GM18520 (cell line): ENCODE data around the gene OVCA2.

Source experiments
- ATAC-seq: cut with Tn5 transposase; IDR thresholded peaks from one replicate; pipeline ENCODE4 v1.9.1; 2021; ENCODE audit not compliant: unreplicated experiment

Gene OVCA2

GRCh38 chr17:2041561-2042389 is at the start of gene OVCA2:
Gene OVCA2 (plus strand): TSS chr17:2042022. CDS start chr17:2042048, 26 bp downstream.
- ATAC-seq: peak; percentile 93

GRCh38 chr17:1992541-1992940 is 49.3 kb upstream of the OVCA2 start:
- ATAC-seq: no peak

- ATAC-seq: no peak
These were observed 47.1 kb upstream of the OVCA2 start for GRCh38 chr17:1994707-1995106.

GRCh38 chr17:1995321-1995892 is 46.4 kb upstream of the OVCA2 start:
- ATAC-seq: no peak

- ATAC-seq: no peak
These were observed 45.7 kb upstream of the OVCA2 start for GRCh38 chr17:1995907-1996799.

GRCh38 chr17:1996800-1997288 is 45.0 kb upstream of the OVCA2 start:
- no peak for ATAC-seq

- no peak for ATAC-seq
These were observed 44.4 kb upstream of the OVCA2 start for GRCh38 chr17:1997289-1997926.

GRCh38 chr17:1997927-1998742 is 43.7 kb upstream of the OVCA2 start:
- no peak for ATAC-seq

GRCh38 chr17:1999557-2000251 is 42.1 kb upstream of the OVCA2 start:
- no peak for ATAC-seq

- ATAC-seq: no peak
These were observed 39.0 kb upstream of the OVCA2 start for GRCh38 chr17:2002767-2003329.

GRCh38 chr17:2003525-2003924 is 38.3 kb upstream of the OVCA2 start:
- no peak for ATAC-seq

- no peak for ATAC-seq
These were observed 37.3 kb upstream of the OVCA2 start for GRCh38 chr17:2004435-2004952.

- ATAC-seq: no peak
These were observed 33.3 kb upstream of the OVCA2 start for GRCh38 chr17:2008332-2009126.

- no peak for ATAC-seq
These were observed 32.1 kb upstream of the OVCA2 start for GRCh38 chr17:2009737-2010136.

- ATAC-seq: no peak
These were observed 30.1 kb upstream of the OVCA2 start for GRCh38 chr17:2011411-2012371.

GRCh38 chr17:2012499-2012898 is 29.3 kb upstream of the OVCA2 start:
- no peak for ATAC-seq
